Smooth muscle cell (in vitro differentiated cells): Measurements from ENCODE around the gene LTBP4. TPM values are rescaled to one million over a fixed set of nuclear protein-coding genes. Genes with fewer than 3 reads are reported as not detected.

Experiments
- DNase-seq: peaks from one replicate; lab custom pipeline; 2025; ENCODE audit not compliant: unreplicated experiment; lab: John Stamatoyannopoulos, UW
- H2AFZ ChIP-seq: fragments of 200-600 bp; sonication (generic); 2 replicates; pipeline ENCODE4 v1.6.0; 2016; ENCODE audit warnings: antibody characterized with exemption, low read depth, mild to moderate bottlenecking
- H3F3A ChIP-seq: fragments of 200-600 bp; sonication (generic); 2 replicates; pipeline ENCODE4 v1.6.0; 2017; ENCODE audit warnings: antibody characterized with exemption, low read depth
- H3K27ac ChIP-seq: fragments of 200-600 bp; sonication (generic); 2 replicates; pipeline ENCODE4 v1.5.1; 2016; ENCODE audit warnings: low read depth, mild to moderate bottlenecking
- H3K27me3 ChIP-seq: fragments of 200-600 bp; sonication (generic); 2 replicates; pipeline ENCODE4 v1.6.1; 2016; ENCODE audit warnings: low read depth, mild to moderate bottlenecking
- H3K36me3 ChIP-seq: fragments of 200-600 bp; sonication (generic); 2 replicates; pipeline ENCODE4 v1.5.1; 2016; ENCODE audit warnings: low read depth
- H3K4me1 ChIP-seq: fragments of 200-600 bp; sonication (generic); 2 replicates; pipeline ENCODE4 v1.5.1; 2016; ENCODE audit warnings: low read depth
- H3K4me2 ChIP-seq: fragments of 200-600 bp; sonication (generic); 2 replicates; pipeline ENCODE4 v1.6.0; 2016; ENCODE audit warnings: mild to moderate bottlenecking
- H3K4me3 ChIP-seq: fragments of 200-600 bp; sonication (generic); 2 replicates; pipeline ENCODE4 v1.5.1; 2016; ENCODE audit warnings: mild to moderate bottlenecking
- H3K79me2 ChIP-seq: fragments of 200-600 bp; sonication (generic); 2 replicates; pipeline ENCODE4 v1.6.0; 2016; ENCODE audit warnings: low read depth, mild to moderate bottlenecking
- H3K9ac ChIP-seq: fragments of 200-600 bp; sonication (generic); 2 replicates; pipeline ENCODE4 v1.6.0; 2016; ENCODE audit warnings: low read depth
- H3K9me3 ChIP-seq: fragments of 200-600 bp; sonication (generic); replicated peaks from 2 replicates; pipeline ENCODE4 v1.5.1; 2016; ENCODE audit warnings: low read depth
- H4K20me1 ChIP-seq: fragments of 200-600 bp; sonication (generic); 2 replicates; pipeline ENCODE4 v1.6.0; 2016; ENCODE audit warnings: low read depth
- WGBS: methylation state at CpG from one replicate; pipeline ENCODE4 v1.1.7; 2016; ENCODE audit warnings: low lambda C conversion rate; 5-methylcytosine and 5-hydroxymethylcytosine counted together
- polyA plus RNA-seq: library from polyadenylated mRNA; unstranded; fragments of >200 nt; fragmentation: Nextera tagmentation; extraction: Ambion mirVana; gene quantifications from 2 replicates; pipeline ENCODE4 v1.2.1, GENCODE V29; 2016
- total RNA-seq: library from RNA; depleted of rRNA; stranded (reverse); fragments of >200 nt; gene quantifications from 2 replicates; pipeline ENCODE4 v1.2.3, GENCODE V29; 2014
- TF ChIP-seq, protein P1 (sequence below): fragments of 200-600 bp; sonication (generic); IDR thresholded peaks from 2 replicates; pipeline ENCODE4 v1.5.1; 2017; ENCODE audit warnings: borderline replicate concordance, mild to moderate bottlenecking, antibody characterized with exemption; ENCODE audit not compliant: insufficient read depth, poor library complexity, severe bottlenecking

Gene LTBP4
- total and polyA plus RNA-seq, 2 experiments from 2014 or later = 38.5 to 188 TPM

DNA sequence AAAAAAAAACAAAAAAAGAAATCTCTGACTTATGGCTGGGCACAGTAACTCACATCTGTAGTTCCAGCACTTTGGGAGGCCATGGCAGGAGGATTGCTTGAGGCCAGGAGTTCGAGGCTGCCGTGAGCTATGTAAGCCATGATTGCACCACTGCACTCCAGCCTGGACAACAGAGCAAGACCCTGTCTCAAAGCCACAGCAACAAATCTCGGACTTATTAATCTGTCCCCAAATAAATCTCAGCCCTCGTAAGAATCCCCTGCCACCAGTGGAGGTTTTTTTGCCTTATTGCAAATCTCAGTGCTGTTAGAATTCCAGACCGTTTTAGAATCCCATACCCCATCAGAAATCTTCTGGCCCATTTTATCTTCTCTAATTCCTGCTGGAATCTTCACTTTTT is 19.6 kb upstream of the LTBP4 start:
- TF ChIP-seq, protein P1, sequence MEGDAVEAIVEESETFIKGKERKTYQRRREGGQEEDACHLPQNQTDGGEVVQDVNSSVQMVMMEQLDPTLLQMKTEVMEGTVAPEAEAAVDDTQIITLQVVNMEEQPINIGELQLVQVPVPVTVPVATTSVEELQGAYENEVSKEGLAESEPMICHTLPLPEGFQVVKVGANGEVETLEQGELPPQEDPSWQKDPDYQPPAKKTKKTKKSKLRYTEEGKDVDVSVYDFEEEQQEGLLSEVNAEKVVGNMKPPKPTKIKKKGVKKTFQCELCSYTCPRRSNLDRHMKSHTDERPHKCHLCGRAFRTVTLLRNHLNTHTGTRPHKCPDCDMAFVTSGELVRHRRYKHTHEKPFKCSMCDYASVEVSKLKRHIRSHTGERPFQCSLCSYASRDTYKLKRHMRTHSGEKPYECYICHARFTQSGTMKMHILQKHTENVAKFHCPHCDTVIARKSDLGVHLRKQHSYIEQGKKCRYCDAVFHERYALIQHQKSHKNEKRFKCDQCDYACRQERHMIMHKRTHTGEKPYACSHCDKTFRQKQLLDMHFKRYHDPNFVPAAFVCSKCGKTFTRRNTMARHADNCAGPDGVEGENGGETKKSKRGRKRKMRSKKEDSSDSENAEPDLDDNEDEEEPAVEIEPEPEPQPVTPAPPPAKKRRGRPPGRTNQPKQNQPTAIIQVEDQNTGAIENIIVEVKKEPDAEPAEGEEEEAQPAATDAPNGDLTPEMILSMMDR = no peak
- 96% methylated on average over 5 of the region's 5 CpGs for WGBS

DNA sequence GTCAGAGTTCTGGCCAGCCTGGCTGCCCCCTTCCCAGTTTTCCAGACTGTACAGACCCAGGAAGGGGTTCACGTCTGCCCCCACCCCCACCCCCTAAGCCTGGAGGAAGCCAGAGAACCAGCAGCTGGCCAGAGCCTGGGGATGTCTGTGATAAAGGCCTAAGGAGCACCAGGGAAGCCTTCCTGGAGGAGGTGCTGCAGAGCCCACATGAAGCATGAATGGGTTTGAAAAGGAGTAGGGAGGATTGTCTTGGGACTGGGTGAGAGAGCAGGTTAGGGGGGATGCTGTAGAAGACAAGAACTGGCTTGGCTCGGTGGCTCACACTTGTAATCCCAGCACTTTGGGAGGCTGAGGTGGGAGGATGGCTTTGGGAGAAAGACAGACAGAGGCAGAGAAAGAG is 18.7 kb upstream of the LTBP4 start:
- 100% methylated on average over 2 of the region's 2 CpGs for WGBS
- H3K4me2 ChIP-seq = no peak overlapping the region
- H3K4me3 ChIP-seq = no peak overlapping the region
- TF ChIP-seq, protein P1 = no peak
- H2AFZ ChIP-seq = no peak overlapping the region
- no peak overlapping the region for H3K9ac ChIP-seq
- H3F3A ChIP-seq = no peaks in the 10 kb centered on the region
- no peaks in the 10 kb centered on the region for H3K4me1 ChIP-seq
- no peaks in the 10 kb centered on the region for H3K9me3 ChIP-seq
- H3K36me3 ChIP-seq = no peaks in the 10 kb centered on the region
- DNase-seq = no peak
- no peak overlapping the region for H3K27ac ChIP-seq
- no peaks in the 10 kb centered on the region for H3K27me3 ChIP-seq
- H3K79me2 ChIP-seq = no peaks in the 10 kb centered on the region
- H4K20me1 ChIP-seq = no peaks in the 10 kb centered on the region

More for the DNA sequence above, 19.6 kb upstream of the LTBP4 start:
- Histone ChIP-seq H3K79me2 (no peaks in the 10 kb centered on the region), H3F3A (no peaks in the 10 kb centered on the region), H3K4me2 (no peak overlapping the region), H3K4me3 (no peak overlapping the region), H3K36me3 (no peaks in the 10 kb centered on the region), H4K20me1 (no peaks in the 10 kb centered on the region), H3K27ac (no peak overlapping the region), H3K9ac (no peak overlapping the region), H3K9me3 (no peaks in the 10 kb centered on the region), H3K4me1 (no peaks in the 10 kb centered on the region), H3K27me3 (no peaks in the 10 kb centered on the region), H2AFZ (no peak overlapping the region)
- no peak for DNase-seq

DNA sequence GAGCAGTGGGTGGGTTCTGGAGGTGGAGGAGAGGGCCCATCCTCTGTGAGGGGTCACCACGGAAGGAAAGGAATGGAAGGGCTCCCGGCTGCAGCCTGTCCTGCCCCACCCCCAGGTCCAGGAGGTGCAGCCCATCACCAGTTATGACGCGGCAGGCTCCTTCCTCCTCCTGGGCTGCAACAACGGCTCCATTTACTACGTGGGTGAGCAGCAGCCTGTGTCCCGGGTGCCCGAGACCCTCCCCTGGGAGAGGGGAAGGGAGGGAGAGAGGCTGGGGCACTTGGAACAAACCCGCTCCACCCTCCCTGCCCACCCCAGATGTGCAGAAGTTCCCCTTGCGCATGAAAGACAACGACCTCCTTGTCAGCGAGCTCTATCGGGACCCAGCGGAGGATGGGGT is 17.9 kb upstream of the LTBP4 start:
- Histone ChIP-seq H2AFZ (no peak overlapping the region), H3K36me3 (no peaks in the 10 kb centered on the region), H3F3A (no peaks in the 10 kb centered on the region), H3K9me3 (no peaks in the 10 kb centered on the region), H3K4me1 (no peaks in the 10 kb centered on the region), H3K4me3 (no peak overlapping the region), H3K79me2 (no peaks in the 10 kb centered on the region), H3K27me3 (no peaks in the 10 kb centered on the region), H4K20me1 (no peaks in the 10 kb centered on the region), H3K27ac (no peak overlapping the region), H3K9ac (no peak overlapping the region), H3K4me2 (no peak overlapping the region)
- 92% methylated on average over 13 of the region's 14 CpGs for WGBS
- TF ChIP-seq, protein P1 = no peak
- no peak for DNase-seq

DNA sequence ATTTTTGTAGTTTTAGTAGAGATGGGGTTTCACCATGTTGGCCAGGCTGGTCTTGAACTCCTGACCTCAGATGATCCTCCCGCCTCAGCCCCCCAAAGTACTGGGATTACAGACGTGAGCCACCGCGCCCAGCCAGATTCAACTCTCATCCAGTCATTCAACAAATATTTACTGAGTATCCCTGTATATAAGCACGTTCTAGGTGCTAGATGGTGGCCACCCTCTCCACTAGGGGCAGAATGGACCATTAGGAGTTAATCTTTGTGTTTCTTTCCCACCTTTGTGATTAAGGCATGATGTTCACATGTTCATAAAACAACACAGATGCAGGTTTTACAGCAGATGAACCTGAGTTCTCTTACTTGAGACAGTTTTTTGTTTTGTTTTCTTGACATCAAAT is 17.2 kb upstream of the LTBP4 start:
- Histone ChIP-seq H3K36me3 (no peaks in the 10 kb centered on the region), H3K9ac (no peak overlapping the region), H3K4me3 (no peak overlapping the region), H3K4me2 (no peak overlapping the region), H3K79me2 (no peaks in the 10 kb centered on the region), H3K27ac (no peak overlapping the region), H2AFZ (no peak overlapping the region), H3K4me1 (no peaks in the 10 kb centered on the region), H4K20me1 (no peaks in the 10 kb centered on the region), H3K27me3 (no peaks in the 10 kb centered on the region), H3F3A (no peaks in the 10 kb centered on the region), H3K9me3 (no peaks in the 10 kb centered on the region)
- TF ChIP-seq, protein P1 = peak; percentile 9
- DNase-seq = no peak
- 82% methylated on average over 5 of the region's 5 CpGs for WGBS
